Subcutaneous abdominal adipose tissue (tissue), 5 donors: ENCODE measurements around the gene KLHL7.
"Not testable (repeated sequence)": the region's sequence is repeated elsewhere in the genome, so short reads cannot be mapped to it uniquely, and the experiment has no call there.

Experiments
- H3K27ac ChIP-seq: one replicate; pipeline ENCODE4 v1.7.0; 2013; ENCODE audit warnings: low read depth, mild to moderate bottlenecking, inconsistent platforms, low read length, moderate library complexity
- H3K27me3 ChIP-seq, 5 donors: one replicate each; pipeline ENCODE4 v1.7.0; 2013; ENCODE audit warnings: low read length in 5 of 5, inconsistent platforms in 1 of 5; ENCODE audit not compliant: control insufficient read depth in 5 of 5, insufficient read depth in 4 of 5
- H3K36me3 ChIP-seq, 5 donors: one replicate each; pipeline ENCODE4 v1.7.0; 2013; ENCODE audit warnings: low read length in 5 of 5; ENCODE audit not compliant: control insufficient read depth in 5 of 5, insufficient read depth in 5 of 5
- H3K4me1 ChIP-seq, 5 donors: one replicate each; pipeline ENCODE4 v1.7.0; 2013; ENCODE audit warnings: low read length in 5 of 5, mild to moderate bottlenecking in 3 of 5, moderate library complexity in 1 of 5; ENCODE audit not compliant: control insufficient read depth in 5 of 5, insufficient read depth in 5 of 5
- H3K4me3 ChIP-seq, 5 donors: one replicate each; pipeline ENCODE4 v1.7.0; 2013; ENCODE audit warnings: low read length in 5 of 5, low read depth in 1 of 5
- H3K9ac ChIP-seq, 5 donors: one replicate each; pipeline ENCODE4 v1.7.0; 2013; ENCODE audit warnings: low read length in 5 of 5, mild to moderate bottlenecking in 4 of 5, moderate library complexity in 3 of 5
- H3K9me3 ChIP-seq, 5 donors: one replicate each; pipeline ENCODE4 v1.7.0; 2013; ENCODE audit warnings: low read length in 5 of 5; ENCODE audit not compliant: control insufficient read depth in 5 of 5
- donor health status: healthy.
- donor health status: healthy.
- donor health status: healthy.
- donor health status: healthy.
- donor health status: healthy.

Gene KLHL7

DNA sequence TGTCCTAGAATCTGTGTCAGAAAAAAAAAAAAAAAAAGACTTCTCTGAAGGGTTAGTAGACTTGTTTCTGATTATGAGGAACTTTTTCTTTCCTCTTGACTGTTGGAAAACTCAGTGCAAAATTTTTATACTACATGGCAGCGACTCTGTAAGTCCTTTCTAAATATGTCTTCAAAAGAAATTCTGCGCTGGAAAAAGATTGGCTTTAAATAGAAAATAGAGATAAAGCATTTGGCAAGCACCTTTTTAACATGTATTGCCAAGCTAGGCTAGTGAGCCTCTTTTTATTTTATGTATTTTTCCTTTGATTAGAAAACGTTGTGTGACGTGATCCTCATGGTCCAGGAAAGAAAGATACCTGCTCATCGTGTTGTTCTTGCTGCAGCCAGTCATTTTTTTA, 17.9 kb downstream of the KLHL7 start:
- Histone ChIP-seq H3K4me3 (no peak overlapping the region), H3K27me3 (no peaks in the 10 kb centered on the region), H3K36me3 (peaks cover 12 to 35% (median 23%) of the 10 kb centered on the region in 5 donors), H3K27ac (no peak overlapping the region), H3K9me3 (no peaks in the 10 kb centered on the region), H3K4me1 (no peaks in the 10 kb centered on the region), H3K9ac (no peak overlapping the region)

DNA sequence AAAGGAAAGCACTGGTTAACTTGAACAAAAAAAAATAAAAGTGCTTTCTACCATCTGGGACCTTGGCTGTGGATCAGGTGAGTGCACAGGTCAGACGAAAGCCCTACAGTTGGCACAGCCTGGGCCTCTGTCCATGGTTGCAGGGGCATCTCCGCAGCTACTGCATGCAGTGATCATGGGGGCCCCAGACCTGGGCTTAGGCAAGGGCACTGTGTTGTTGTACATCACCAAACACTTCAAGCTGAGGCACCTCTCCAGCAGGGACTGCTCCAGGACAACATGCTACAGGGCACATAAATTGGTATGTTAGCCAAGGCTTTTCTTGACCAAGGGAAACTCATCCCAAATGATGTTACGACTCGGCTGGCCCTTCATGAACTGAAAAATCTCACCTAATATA, 23.5 kb downstream of the KLHL7 start:
- Histone ChIP-seq H3K36me3 (peaks cover 20 to 47% (median 28%) of the 10 kb centered on the region in 5 donors), H3K4me3 (no peak overlapping the region), H3K27ac (no peak overlapping the region), H3K4me1 (no peaks in the 10 kb centered on the region), H3K9me3 (peaks cover 0 to 5% (median 0%) of the 10 kb centered on the region in 5 donors), H3K9ac (no peak overlapping the region), H3K27me3 (no peaks in the 10 kb centered on the region)

GRCh38 chr7:23131799-23132198, 26.2 kb downstream of the KLHL7 start:
- not testable (repeated sequence) for H3K4me3 ChIP-seq, H3K4me1 ChIP-seq, H3K9ac ChIP-seq, H3K27me3 ChIP-seq, H3K27ac ChIP-seq, H3K9me3 ChIP-seq
- peaks cover 7 to 27% (median 14%) of the 10 kb centered on the region in 5 donors for H3K36me3 ChIP-seq

DNA sequence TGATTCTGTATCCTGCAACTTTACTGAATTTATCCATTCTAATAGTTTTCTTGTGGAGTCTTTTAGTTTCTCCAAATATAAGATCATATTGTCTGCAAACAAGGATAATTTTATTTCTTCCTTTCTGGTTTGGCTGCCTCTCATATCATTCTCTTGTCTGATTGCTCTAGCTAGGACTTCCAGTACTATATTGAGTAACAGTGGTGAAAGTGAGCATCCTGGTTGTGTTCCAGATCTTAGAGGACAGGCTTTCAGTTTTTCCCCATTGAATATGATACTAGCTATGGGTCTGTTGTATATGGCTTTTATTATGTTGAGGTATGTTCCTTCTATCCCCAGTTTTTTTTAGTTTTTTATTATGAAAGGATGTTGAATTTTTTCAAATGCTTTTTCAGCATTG, 28.2 kb downstream of the KLHL7 start:
- Histone ChIP-seq H3K9me3 (peaks cover 0 to 5% (median 0%) of the 10 kb centered on the region in 5 donors), H3K36me3 (peaks cover 5 to 11% (median 7%) of the 10 kb centered on the region in 5 donors), H3K9ac (no peak overlapping the region), H3K27me3 (no peaks in the 10 kb centered on the region), H3K4me3 (no peak overlapping the region), H3K4me1 (no peaks in the 10 kb centered on the region), H3K27ac (no peak overlapping the region)

DNA sequence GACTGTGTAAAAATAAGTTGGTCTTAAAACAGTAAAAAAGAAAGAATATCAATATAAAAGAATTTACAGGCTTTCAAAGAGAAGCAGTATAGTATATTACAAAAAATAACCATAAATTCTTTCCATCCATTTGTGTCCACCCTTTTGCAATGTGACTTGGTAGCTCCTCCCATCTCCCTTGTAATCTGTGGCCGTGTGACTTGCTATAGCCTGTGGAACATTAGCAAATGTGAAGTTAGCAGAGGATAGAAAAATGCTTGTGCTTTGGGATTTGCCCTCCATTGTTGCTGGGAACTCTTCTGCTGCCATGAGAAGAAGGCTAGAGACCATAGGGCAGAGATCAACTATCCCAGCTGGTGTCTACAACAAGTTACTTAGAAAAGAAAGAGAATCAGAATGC, 30.2 kb downstream of the KLHL7 start:
- Histone ChIP-seq H3K9me3 (peaks cover 0 to 5% (median 0%) of the 10 kb centered on the region in 5 donors), H3K4me3 (no peak overlapping the region), H3K27me3 (no peaks in the 10 kb centered on the region), H3K9ac (no peak overlapping the region), H3K36me3 (peaks cover 0 to 12% (median under 1%) of the 10 kb centered on the region in 5 donors), H3K27ac (no peak overlapping the region), H3K4me1 (no peaks in the 10 kb centered on the region)

GRCh38 chr7:23136216-23136615, 30.6 kb downstream of the KLHL7 start:
- Histone ChIP-seq H3K27ac (no peak overlapping the region), H3K27me3 (no peaks in the 10 kb centered on the region), H3K4me3 (no peak overlapping the region), H3K9me3 (peaks cover 0 to 5% (median 0%) of the 10 kb centered on the region in 5 donors), H3K4me1 (no peaks in the 10 kb centered on the region), H3K9ac (no peak overlapping the region), H3K36me3 (peaks cover 2 to 17% (median 5%) of the 10 kb centered on the region in 5 donors)

GRCh38 chr7:23157679-23158078, 52.1 kb downstream of the KLHL7 start:
- no peaks in the 10 kb centered on the region for H3K9me3 ChIP-seq
- H3K27ac ChIP-seq = no peak overlapping the region
- no peak overlapping the region for H3K4me3 ChIP-seq
- peaks cover 20 to 44% (median 26%) of the 10 kb centered on the region in 5 donors for H3K36me3 ChIP-seq
- no peaks in the 10 kb centered on the region for H3K27me3 ChIP-seq
- no peak overlapping the region for H3K9ac ChIP-seq
- H3K4me1 ChIP-seq = no peaks in the 10 kb centered on the region

DNA sequence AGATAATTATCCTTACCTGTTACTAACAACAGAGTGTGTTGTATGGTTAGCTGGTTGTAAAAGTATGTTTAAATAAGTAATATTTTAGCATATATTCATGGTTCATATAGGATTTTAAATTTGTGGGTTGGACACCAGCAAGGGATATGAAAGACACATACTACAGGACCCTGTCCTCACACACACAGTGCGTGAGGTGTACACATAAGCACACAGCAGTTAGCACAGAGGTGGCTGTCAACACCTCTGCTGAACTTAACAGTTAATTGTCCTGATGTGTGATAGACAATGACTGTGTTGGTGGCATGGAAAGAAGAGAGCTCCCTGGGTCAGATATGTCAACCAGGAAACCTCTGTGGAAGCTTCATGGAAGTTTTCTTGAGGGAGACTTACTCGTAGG, 53.0 kb downstream of the KLHL7 start:
- H3K9ac ChIP-seq = no peak overlapping the region
- no peak overlapping the region for H3K4me3 ChIP-seq
- no peaks in the 10 kb centered on the region for H3K9me3 ChIP-seq
- no peak overlapping the region for H3K27ac ChIP-seq
- no peaks in the 10 kb centered on the region for H3K4me1 ChIP-seq
- H3K27me3 ChIP-seq = no peaks in the 10 kb centered on the region
- H3K36me3 ChIP-seq = peaks cover 13 to 35% (median 18%) of the 10 kb centered on the region in 5 donors

- no peak overlapping the region for H3K27ac ChIP-seq
- no peak overlapping the region for H3K4me3 ChIP-seq
- H3K27me3 ChIP-seq = no peaks in the 10 kb centered on the region
- H3K9me3 ChIP-seq = no peaks in the 10 kb centered on the region
- H3K4me1 ChIP-seq = no peaks in the 10 kb centered on the region
- H3K9ac ChIP-seq = no peak overlapping the region
- H3K36me3 ChIP-seq = peaks cover 4 to 20% (median 11%) of the 10 kb centered on the region in 5 donors
Measured at GRCh38 chr7:23161482-23161881, 55.9 kb downstream of the KLHL7 start.

DNA sequence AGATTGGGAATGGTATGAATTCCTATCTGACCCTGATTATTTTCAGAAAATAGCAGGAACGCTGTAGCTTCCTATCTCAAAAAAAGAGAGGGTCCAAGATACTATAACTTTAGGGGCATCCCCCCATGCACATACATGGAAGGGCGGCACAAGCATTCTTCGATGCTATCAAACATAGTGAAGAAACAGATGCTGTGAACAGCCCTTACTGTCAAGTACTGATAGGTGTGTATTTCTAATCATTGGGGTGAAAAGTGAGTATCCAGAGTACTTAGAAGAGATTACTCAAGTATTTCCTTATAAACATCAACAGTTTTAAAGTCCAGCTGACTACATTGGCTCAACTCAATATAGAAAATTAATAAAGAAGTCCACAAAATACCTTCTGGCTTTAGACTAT, 59.3 kb downstream of the KLHL7 start:
- no peaks in the 10 kb centered on the region for H3K9me3 ChIP-seq
- H3K36me3 ChIP-seq = peaks cover 6 to 19% (median 8%) of the 10 kb centered on the region in 5 donors
- no peak overlapping the region for H3K9ac ChIP-seq
- no peak overlapping the region for H3K27ac ChIP-seq
- no peak overlapping the region for H3K4me3 ChIP-seq
- no peaks in the 10 kb centered on the region for H3K4me1 ChIP-seq
- H3K27me3 ChIP-seq = no peaks in the 10 kb centered on the region

- no peaks in the 10 kb centered on the region for H3K9me3 ChIP-seq
- H3K9ac ChIP-seq = no peak overlapping the region
- H3K4me1 ChIP-seq = no peaks in the 10 kb centered on the region
- no peaks in the 10 kb centered on the region for H3K27me3 ChIP-seq
- no peak overlapping the region for H3K27ac ChIP-seq
- H3K36me3 ChIP-seq = peaks cover 6 to 21% (median 8%) of the 10 kb centered on the region in 5 donors
- no peak overlapping the region for H3K4me3 ChIP-seq
Measured at GRCh38 chr7:23165316-23165715, 59.7 kb downstream of the KLHL7 start.
